OCI-LY1 (cell line): ENCODE results near the gene ACACA.

Experiments used
- H2AFZ ChIP-seq: fragments of 200-600 bp; sonication (generic), shearing (Covaris generic); 2 replicates; pipeline ENCODE4 v1.6.0; 2014; ENCODE audit warnings: antibody characterized with exemption, mild to moderate bottlenecking, low read length
- H3F3A ChIP-seq: fragments of 200-600 bp; sonication (generic), shearing (Covaris generic); 2 replicates; pipeline ENCODE4 v1.6.0; 2014; ENCODE audit warnings: mild to moderate bottlenecking, antibody characterized with exemption, low read length, moderate library complexity; ENCODE audit not compliant: insufficient read depth
- H3K27ac ChIP-seq: fragments of 200-600 bp; sonication (generic); 2 replicates; pipeline ENCODE4 v1.5.1; 2014; ENCODE audit warnings: low read length, mixed run types, mild to moderate bottlenecking, low read depth; ENCODE audit not compliant: poor library complexity, severe bottlenecking
- H3K27me3 ChIP-seq: fragments of 200-600 bp; sonication (generic); 2 replicates; pipeline ENCODE4 v1.6.0; 2014; ENCODE audit warnings: antibody characterized with exemption, mild to moderate bottlenecking, low read length, moderate library complexity; ENCODE audit not compliant: insufficient read depth
- H3K36me3 ChIP-seq: fragments of 200-600 bp; sonication (generic); 2 replicates; pipeline ENCODE4 v1.6.1; 2014; ENCODE audit warnings: mild to moderate bottlenecking, antibody characterized with exemption, low read length, moderate library complexity, mixed read lengths; ENCODE audit not compliant: insufficient read depth
- H3K4me1 ChIP-seq: fragments of 200-600 bp; sonication (generic); 2 replicates; pipeline ENCODE4 v1.5.1; 2014; ENCODE audit warnings: mild to moderate bottlenecking, low read length, moderate library complexity; ENCODE audit not compliant: insufficient read depth, severe bottlenecking
- H3K4me2 ChIP-seq: fragments of 200-600 bp; sonication (generic), shearing (Covaris generic); 2 replicates; pipeline ENCODE4 v1.6.1; 2014; ENCODE audit warnings: low read length
- H3K4me3 ChIP-seq: fragments of 200-600 bp; sonication (generic); 2 replicates; pipeline ENCODE4 v1.5.1; 2014; ENCODE audit warnings: low read length, low read depth, mild to moderate bottlenecking, mixed read lengths; ENCODE audit not compliant: poor library complexity, severe bottlenecking
- H3K79me2 ChIP-seq: fragments of 200-600 bp; shearing (Covaris generic); 2 replicates; pipeline ENCODE4 v1.6.1; 2016; ENCODE audit warnings: mixed run types, low read length, mixed read lengths; ENCODE audit not compliant: insufficient read depth
- H3K9ac ChIP-seq: fragments of 200-600 bp; sonication (generic), shearing (Covaris generic); 2 replicates; pipeline ENCODE4 v1.6.1; 2014; ENCODE audit warnings: mild to moderate bottlenecking, low read length, mixed read lengths
- H3K9me2 ChIP-seq: fragments of 200-600 bp; sonication (generic), shearing (Covaris generic); 2 replicates; pipeline ENCODE4 v1.6.1; 2014; ENCODE audit warnings: low read depth, mild to moderate bottlenecking, low read length, mixed read lengths
- H3K9me3 ChIP-seq: fragments of 200-600 bp; shearing (Covaris generic); 2 replicates; pipeline ENCODE4 v1.6.1; 2014; ENCODE audit warnings: low read length, mixed read lengths
- H4K20me1 ChIP-seq: fragments of 200-600 bp; sonication (generic), shearing (Covaris generic); 2 replicates; pipeline ENCODE4 v1.6.0; 2016; ENCODE audit warnings: mild to moderate bottlenecking, low read length; ENCODE audit not compliant: insufficient read depth
- EZH2 ChIP-seq: fragments of 200-600 bp; sonication (generic), shearing (Covaris generic); IDR thresholded peaks from 2 replicates; pipeline ENCODE4 v1.8.0; 2017; ENCODE audit warnings: borderline replicate concordance, mixed run types, mild to moderate bottlenecking, antibody characterized with exemption, low read length, moderate library complexity, mixed read lengths
- TF ChIP-seq, protein P1 (sequence below): fragments of 200-600 bp; sonication (generic), shearing (Covaris generic); IDR thresholded peaks from 2 replicates; pipeline ENCODE4 v1.5.1; 2017; ENCODE audit warnings: mild to moderate bottlenecking, antibody characterized with exemption, low read length, moderate library complexity, mixed read lengths

ACACA gene

DNA sequence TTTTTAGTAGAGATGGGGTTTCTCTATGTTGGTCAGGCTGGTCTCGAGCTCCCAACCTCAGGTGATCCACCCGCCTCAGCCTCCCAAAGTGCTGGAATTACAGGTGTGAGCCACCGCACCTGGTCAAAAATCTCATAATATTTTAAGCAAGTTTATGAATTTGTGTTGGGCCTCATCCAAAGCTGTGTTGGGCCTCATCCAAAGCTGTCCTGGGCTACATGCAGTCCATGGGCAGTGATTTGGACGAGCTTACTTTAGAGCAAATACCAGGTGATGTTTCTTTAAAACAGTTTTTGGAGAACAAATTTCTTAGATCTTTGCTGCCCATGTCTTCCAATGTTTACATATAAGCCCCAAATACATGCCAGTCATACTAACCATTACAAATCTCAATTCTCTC, 115.3 kb downstream of the ACACA start:
- H3K4me3 ChIP-seq = no peak overlapping the region
- H3K79me2 ChIP-seq = peaks cover 15% of the 10 kb centered on the region

DNA sequence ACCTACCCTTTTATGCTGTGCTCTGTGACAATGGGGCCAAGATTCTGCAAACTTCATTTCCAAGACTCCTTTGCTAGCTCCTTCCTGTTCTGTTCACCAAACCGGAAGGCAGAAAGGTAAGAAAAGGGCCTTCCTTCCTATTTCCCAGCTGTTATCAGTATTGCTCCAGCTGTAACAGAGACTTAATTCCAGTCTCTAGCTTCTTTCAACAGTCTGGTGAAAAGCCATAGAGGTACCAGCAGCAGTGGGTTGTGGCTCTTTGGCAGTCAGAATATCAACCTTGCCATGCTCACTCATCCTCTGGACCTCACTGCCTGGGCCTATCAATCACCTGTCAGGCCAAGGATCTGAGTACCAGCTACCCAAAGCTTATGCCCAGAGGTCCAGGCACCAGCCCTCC, 120.2 kb downstream of the ACACA start:
- H3K36me3 ChIP-seq = peaks cover 43% of the 10 kb centered on the region
- H3K4me3 ChIP-seq = no peak overlapping the region
- H3K27me3 ChIP-seq = no peaks in the 10 kb centered on the region
- no peak for TF ChIP-seq EZH2
- TF ChIP-seq, protein P1, sequence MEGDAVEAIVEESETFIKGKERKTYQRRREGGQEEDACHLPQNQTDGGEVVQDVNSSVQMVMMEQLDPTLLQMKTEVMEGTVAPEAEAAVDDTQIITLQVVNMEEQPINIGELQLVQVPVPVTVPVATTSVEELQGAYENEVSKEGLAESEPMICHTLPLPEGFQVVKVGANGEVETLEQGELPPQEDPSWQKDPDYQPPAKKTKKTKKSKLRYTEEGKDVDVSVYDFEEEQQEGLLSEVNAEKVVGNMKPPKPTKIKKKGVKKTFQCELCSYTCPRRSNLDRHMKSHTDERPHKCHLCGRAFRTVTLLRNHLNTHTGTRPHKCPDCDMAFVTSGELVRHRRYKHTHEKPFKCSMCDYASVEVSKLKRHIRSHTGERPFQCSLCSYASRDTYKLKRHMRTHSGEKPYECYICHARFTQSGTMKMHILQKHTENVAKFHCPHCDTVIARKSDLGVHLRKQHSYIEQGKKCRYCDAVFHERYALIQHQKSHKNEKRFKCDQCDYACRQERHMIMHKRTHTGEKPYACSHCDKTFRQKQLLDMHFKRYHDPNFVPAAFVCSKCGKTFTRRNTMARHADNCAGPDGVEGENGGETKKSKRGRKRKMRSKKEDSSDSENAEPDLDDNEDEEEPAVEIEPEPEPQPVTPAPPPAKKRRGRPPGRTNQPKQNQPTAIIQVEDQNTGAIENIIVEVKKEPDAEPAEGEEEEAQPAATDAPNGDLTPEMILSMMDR = no peak
- H3K9me3 ChIP-seq = no peaks in the 10 kb centered on the region
- H3K79me2 ChIP-seq = 0 out of 2 replicates have a peak, but pooled peaks cover under 1% of the 10 kb centered on the region
- no peak overlapping the region for H2AFZ ChIP-seq
- no peak overlapping the region for H3K9ac ChIP-seq
- H3K9me2 ChIP-seq = no peaks in the 10 kb centered on the region
- peak overlapping the region; percentile 76 for H3K27ac ChIP-seq
- no peak overlapping the region for H3K4me2 ChIP-seq
- H4K20me1 ChIP-seq = no peaks in the 10 kb centered on the region
- no peaks in the 10 kb centered on the region for H3F3A ChIP-seq
- peaks cover 40% of the 10 kb centered on the region for H3K4me1 ChIP-seq

More for the DNA sequence above, 115.3 kb downstream of the ACACA start:
- Histone ChIP-seq H3K27ac (peak overlapping the region; percentile 76), H3K9me2 (no peaks in the 10 kb centered on the region), H4K20me1 (no peaks in the 10 kb centered on the region), H3K36me3 (no peaks in the 10 kb centered on the region), H3K4me1 (peaks cover 70% of the 10 kb centered on the region), H3K27me3 (no peaks in the 10 kb centered on the region), H3F3A (no peaks in the 10 kb centered on the region), H3K9ac (no peak overlapping the region), H3K9me3 (no peaks in the 10 kb centered on the region), H2AFZ (no peak overlapping the region), H3K4me2 (no peak overlapping the region)
- TF ChIP-seq, protein P1 = no peak
- TF ChIP-seq EZH2 = no peak

DNA sequence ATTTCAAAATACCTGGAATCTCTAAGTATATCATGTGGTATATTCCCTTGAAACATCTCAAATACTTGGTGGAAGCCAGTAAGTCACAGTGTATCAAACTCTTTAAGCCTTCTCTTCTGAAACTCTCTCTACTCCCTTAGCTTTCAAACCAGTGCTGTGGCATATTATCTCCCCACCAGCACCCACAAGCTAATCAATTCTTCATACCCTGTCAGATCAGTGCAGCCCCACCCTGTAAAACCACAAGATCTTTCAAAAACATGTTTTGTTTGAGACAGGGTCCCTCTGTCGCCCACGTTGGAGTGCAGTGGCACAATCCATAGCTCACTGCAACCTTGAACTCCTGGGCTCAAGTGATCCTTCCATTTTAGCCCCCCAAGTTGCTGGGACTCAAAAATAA, 122.4 kb downstream of the ACACA start:
- Histone ChIP-seq H3K9me3 (no peaks in the 10 kb centered on the region), H3F3A (no peaks in the 10 kb centered on the region), H3K27ac (no peak overlapping the region), H3K36me3 (peaks cover 58% of the 10 kb centered on the region), H3K9ac (no peak overlapping the region), H3K27me3 (no peaks in the 10 kb centered on the region), H3K4me3 (no peak overlapping the region), H2AFZ (no peak overlapping the region), H4K20me1 (no peaks in the 10 kb centered on the region), H3K79me2 (no peaks in the 10 kb centered on the region), H3K4me1 (peaks cover 21% of the 10 kb centered on the region), H3K4me2 (no peak overlapping the region), H3K9me2 (no peaks in the 10 kb centered on the region)
- TF ChIP-seq, protein P1 = no peak
- TF ChIP-seq EZH2 = no peak
